ENCODE results near the gene TOR4A.

The TOR4A gene

DNA sequence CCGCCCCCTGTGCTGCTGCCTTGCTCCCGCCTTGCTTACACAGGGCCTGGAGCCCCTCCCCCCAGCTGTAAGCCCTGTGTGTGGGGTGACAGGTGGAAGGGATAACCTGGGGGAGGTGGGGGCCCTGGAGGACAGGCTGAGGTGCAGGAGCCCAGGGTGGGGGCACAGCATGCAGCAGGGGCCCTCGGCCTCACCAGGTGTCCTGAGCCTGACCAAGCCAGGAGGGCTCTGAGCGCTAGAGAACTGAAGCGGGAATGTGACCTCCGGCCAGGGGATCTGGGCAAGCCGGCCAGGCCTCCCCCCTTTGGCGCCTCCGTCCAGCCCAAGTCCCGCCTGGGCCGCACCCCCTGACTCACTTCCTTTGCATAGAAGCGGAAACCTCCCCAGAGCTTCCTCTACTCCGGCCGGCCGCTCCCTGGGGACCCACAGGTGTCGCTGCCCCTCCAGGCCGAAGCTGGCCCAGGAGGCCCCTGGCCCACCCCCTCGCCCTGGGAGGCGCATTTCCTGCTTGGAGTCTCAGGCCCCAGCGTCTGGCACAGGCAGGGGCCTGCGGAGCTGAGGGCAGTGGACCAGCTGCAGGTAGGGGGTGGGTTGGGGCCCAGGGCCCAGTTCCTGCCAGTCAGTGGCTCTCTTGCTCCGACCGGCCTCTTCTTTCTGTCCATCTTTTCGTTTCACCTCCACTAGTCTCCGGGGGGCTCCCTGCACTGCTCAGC lies at the start of gene TOR4A:
TSS of gene TOR4A (plus strand) at position 398 of the 713 bp plus-strand sequence. CDS start 964 bp downstream, outside the sequence.
- Mint-ChIP-seq H3K9me3 (no peaks in the 10 kb centered on the region), H3K27ac (peak within 1 kb of the TSS; percentile 63), H3K27me3 (no peaks in the 10 kb centered on the region), H3K4me1 (ENCODE audit: low read depth) (peaks cover 10% of the 10 kb centered on the region), H3K36me3 (ENCODE audit: low read depth) (peaks cover 4% of the 10 kb centered on the region), H3K4me3 (peak within 1 kb of the TSS; percentile 82)

DNA sequence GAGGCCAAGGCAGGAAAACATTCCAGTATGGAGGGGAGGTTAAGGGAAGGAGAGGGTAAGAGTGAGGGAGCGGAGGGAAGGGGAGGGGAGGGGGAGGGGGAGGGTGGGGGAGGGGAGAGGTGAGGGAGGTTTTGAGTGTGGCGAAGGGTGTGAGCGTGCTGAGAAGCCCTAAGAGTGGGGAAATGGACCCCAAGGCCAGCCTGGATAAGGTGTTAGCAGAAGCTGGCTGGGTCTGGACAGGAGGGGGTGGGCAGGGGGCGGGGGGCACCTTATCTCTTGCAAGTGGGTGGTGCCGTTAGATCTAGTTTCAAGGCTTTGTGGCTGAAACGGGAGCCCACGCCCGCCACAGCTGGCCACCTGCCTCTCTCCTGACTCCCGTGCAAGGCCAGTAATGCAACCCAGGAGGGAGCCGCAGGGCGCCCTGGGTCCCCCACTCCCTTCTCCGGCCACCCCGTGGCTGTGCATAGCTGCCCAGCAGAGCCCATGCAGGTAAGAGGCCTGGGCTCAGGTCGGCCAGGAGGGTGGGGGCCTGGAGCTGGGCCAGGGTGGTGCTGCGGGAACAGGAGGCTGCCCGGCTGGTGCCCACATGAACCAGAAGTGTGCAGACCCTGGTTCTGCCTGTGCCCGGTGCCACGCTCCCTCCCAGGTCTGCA lies 49.5 kb upstream of the TOR4A start:
- peaks cover 4% of the 10 kb centered on the region for H3K27me3 Mint-ChIP-seq
- peak overlapping the region; percentile 70 for H3K27ac Mint-ChIP-seq
- no peaks in the 10 kb centered on the region for H3K9me3 Mint-ChIP-seq
- no peaks in the 10 kb centered on the region for H3K36me3 Mint-ChIP-seq (ENCODE audit: low read depth)
- H3K4me3 Mint-ChIP-seq: no peak overlapping the region
- peaks cover 10% of the 10 kb centered on the region for H3K4me1 Mint-ChIP-seq (ENCODE audit: low read depth)

DNA sequence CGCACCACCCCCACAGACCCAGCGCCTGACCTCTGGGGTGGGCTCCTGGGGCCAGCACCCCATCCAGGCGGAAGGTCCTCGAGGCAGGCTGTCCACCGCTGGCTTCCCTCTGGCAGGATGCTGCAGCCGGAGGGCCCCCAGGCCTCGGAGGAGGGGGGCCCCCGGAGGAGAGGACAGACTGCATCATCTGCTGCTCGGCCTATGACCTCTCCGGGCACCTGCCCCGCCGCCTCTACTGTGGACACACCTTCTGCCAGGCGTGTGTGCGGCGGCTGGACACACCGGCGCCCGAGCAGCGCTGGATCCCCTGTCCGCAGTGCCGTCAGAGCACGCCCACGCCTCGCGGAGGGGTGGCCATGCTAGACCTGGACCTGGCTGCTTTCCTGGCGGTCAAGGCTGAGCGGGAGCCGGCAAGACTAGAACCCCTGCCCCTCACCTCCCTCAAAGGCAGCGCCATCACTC lies 49.0 kb upstream of the TOR4A start:
- Mint-ChIP-seq H3K4me3 (no peak overlapping the region), H3K27me3 (peaks cover 4% of the 10 kb centered on the region), H3K36me3 (ENCODE audit: low read depth) (no peaks in the 10 kb centered on the region), H3K27ac (no peak overlapping the region), H3K4me1 (ENCODE audit: low read depth) (peaks cover 10% of the 10 kb centered on the region), H3K9me3 (no peaks in the 10 kb centered on the region)

DNA sequence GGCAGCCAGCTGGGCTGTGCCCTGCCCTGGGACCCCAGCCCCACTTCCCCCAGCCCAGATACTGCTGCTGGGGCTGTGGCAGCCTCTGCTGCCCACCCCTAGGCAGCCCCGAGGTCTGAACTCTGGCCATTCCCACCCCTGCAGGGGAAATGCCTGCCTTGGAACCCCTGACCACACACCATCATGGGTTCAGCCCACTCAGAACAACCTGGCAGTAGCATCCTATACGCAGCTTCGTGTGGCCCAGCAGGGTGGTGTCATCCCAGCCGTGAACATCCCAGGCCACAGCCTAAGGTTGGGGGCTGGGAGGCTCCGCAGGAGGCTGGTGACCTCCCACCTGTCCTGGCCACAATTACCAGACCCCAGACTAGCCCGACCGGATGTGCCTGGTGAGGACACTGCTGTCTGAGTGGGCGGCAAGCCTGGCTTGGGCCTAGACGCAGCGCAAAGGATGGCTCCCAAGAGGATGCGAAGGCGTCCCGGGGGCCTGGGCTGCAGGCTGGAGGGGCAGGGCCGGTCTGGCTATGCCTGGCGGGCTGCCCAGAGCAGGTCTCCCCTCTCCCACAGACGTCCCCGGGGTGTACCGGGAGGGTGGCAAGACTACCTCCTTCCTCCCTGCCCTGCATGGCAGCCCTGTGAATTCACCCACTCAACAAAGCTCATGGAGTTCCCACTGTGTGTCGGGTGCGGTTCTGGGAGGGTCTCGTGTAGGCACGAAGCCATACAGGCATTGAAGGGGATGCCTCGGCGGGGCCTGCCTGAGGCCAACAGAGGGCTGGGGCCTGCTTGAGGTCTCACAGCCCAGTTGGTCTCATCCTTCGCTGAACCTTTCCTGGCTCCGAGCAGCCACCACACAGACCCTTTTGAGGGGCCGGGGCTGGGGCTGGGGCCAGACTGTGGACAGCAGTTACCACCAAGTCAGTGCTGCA lies 48.3 kb upstream of the TOR4A start:
- H3K27me3 Mint-ChIP-seq: peaks cover 4% of the 10 kb centered on the region
- H3K9me3 Mint-ChIP-seq: no peaks in the 10 kb centered on the region
- H3K36me3 Mint-ChIP-seq (ENCODE audit: low read depth): no peaks in the 10 kb centered on the region
- H3K4me3 Mint-ChIP-seq: no peak overlapping the region
- H3K4me1 Mint-ChIP-seq (ENCODE audit: low read depth): peaks cover 4% of the 10 kb centered on the region
- no peak overlapping the region for H3K27ac Mint-ChIP-seq

DNA sequence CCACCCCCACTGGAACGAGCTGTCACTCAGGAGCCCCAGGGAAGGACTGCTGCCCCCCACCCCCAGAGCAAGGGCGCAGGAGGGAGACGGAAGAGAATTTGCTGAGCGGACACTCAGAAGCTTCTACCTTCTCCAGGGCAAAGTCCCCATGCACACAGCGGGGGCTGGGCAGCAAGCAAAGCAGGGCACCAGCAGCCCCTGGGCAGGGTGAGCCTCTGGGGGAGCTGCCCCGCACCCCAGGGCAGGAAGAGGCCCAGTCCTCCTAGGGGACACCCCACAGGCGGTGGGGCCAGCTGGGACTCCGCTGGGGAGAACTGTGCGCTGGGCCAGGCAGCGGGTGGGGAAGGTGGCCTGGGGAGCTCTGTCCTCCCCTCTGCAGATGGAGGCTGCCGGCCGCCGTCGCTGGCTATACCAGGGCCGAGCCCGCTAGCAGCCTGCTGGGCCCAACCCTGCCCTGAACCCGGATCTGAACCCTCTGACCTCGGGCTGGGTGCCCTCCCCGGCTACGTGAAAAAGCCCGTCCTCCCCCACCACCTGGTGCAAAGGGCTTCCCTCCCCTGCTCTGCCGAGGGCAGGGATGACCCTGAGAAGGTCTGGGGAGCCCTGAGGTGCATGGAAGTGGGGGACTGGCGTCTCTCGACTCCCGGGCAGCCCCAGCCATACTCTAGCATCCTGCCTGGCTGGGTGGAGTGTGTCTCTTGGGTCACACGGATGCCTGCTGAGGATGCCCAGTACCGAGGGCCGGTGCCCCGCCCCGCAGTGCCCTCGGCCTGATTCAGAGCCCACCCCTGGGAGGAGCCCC lies 47.4 kb upstream of the TOR4A start:
- H3K4me3 Mint-ChIP-seq: no peak overlapping the region
- H3K36me3 Mint-ChIP-seq (ENCODE audit: low read depth): no peaks in the 10 kb centered on the region
- H3K27me3 Mint-ChIP-seq: peaks cover 4% of the 10 kb centered on the region
- no peak overlapping the region for H3K27ac Mint-ChIP-seq
- peaks cover 4% of the 10 kb centered on the region for H3K4me1 Mint-ChIP-seq (ENCODE audit: low read depth)
- no peaks in the 10 kb centered on the region for H3K9me3 Mint-ChIP-seq

DNA sequence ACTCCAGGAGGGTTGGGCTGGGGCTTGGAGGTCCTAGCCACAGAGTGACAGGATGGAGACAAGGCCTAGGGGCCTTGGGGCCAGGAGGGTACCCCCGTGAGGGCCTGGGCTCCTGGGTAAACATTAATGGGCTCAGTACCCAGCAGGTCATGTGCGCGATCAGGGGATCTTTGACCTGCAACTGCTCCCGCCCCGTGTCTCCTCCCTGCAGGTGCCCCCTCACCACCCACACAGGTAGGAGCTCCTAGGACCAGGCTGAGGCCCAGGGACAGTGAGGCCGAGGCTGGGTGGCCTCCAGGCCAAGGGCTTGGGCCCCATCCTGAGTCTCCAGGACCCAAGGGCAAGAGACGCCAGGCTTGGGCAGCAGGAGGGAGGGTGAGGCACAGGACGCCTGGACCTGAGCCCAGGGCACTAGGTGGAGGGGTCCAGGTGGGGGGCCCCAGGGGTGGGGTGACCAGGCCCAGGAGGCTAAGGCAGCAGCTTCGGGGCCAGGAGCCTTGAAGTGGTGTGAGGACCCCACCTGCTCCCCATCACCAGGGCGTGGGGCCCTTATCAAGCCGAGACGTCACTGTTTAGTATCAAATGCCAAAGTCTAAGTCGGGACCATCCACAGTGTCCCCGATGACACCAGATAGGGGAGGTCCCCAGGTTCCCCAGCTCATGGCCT lies 46.7 kb upstream of the TOR4A start, which contains the start of gene SLC34A3:
TSS of gene SLC34A3 (plus strand) at position 197 of the 667 bp plus-strand sequence. CDS start 802 bp downstream, outside the sequence.
- Mint-ChIP-seq H3K4me3 (no peak within 1 kb of the TSS), H3K4me1 (ENCODE audit: low read depth) (peaks cover 4% of the 10 kb centered on the region), H3K27ac (no peak within 1 kb of the TSS), H3K9me3 (no peaks in the 10 kb centered on the region), H3K36me3 (ENCODE audit: low read depth) (no peaks in the 10 kb centered on the region), H3K27me3 (peaks cover 4% of the 10 kb centered on the region)

DNA sequence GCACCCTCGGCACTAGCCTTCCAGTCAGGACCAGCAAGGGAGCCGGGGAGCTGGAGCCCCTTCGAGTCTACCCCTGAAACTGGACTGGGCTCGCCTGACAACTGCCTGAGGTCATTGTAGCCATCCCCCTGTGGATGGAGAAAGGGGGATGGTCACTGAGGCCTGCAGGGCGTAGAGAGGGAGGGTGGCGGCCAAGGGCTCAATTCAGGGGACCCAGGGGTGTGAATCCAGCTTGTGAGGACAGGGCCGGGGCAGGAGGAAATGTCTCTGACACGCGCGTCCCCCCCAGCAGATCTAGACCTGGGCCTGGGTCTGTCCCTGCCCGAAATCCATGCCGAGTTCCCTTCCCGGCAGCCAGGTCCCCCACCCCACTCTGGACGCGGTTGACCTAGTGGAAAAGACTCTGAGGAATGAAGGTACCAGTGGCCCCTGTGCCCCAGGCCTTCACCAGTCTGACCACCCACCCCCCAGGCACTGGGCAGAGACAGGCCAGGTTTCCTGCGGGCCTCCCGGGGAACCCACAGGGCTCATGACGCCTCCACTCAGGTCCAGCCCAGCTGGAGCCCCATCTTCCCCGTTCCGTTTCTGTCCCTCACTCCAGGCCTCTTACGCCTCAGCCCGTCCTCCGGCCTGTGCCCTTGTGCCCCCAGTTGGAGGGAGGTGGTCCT lies 46.0 kb upstream of the TOR4A start:
- no peak overlapping the region for H3K27ac Mint-ChIP-seq

DNA sequence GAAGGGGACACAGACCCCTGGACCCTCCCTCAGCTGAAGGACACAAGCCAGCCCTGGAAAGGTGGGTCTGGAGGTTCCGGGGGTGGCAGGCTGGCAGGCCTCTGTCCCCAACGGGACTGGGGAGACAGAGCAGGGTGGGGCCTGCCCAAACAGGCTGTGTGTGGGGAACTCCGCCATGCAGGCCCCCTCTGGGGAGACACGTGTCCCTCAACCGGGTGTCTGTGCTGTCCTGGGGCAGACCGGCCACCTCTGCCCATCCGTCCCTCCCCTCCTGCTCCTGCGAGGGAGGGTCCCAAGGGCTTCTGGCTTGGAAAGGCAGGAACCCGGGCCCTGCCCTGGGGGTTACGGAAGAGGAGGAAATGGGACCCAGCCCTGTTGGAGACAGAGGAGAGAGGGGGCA lies 45.4 kb upstream of the TOR4A start:
- Mint-ChIP-seq H3K9me3 (no peaks in the 10 kb centered on the region), H3K27me3 (peaks cover 4% of the 10 kb centered on the region), H3K27ac (no peak overlapping the region), H3K4me3 (no peak overlapping the region), H3K36me3 (ENCODE audit: low read depth) (no peaks in the 10 kb centered on the region), H3K4me1 (ENCODE audit: low read depth) (peaks cover 4% of the 10 kb centered on the region)

More for the DNA sequence above, 46.0 kb upstream of the TOR4A start:
- peaks cover 4% of the 10 kb centered on the region for H3K27me3 Mint-ChIP-seq
- no peaks in the 10 kb centered on the region for H3K36me3 Mint-ChIP-seq (ENCODE audit: low read depth)
- no peak overlapping the region for H3K4me3 Mint-ChIP-seq
- H3K9me3 Mint-ChIP-seq: no peaks in the 10 kb centered on the region
- H3K4me1 Mint-ChIP-seq (ENCODE audit: low read depth): peaks cover 4% of the 10 kb centered on the region

DNA sequence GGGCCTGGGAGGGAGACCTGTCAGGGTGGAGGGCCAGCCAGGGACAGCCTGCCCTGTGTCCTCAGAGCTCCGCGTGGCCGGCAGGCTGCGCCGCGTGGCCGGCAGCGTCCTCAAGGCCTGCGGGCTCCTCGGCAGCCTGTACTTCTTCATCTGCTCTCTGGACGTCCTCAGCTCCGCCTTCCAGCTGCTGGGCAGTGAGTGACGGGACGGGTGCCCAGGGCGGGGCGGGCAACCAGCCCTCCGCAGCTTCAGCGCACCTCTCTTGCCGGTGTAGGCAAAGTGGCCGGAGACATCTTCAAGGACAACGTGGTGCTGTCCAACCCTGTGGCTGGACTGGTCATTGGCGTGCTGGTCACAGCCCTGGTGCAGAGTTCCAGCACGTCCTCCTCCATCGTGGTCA lies 45.0 kb upstream of the TOR4A start:
- Mint-ChIP-seq H3K27ac (no peak overlapping the region), H3K36me3 (ENCODE audit: low read depth) (no peaks in the 10 kb centered on the region), H3K4me3 (no peak overlapping the region), H3K9me3 (no peaks in the 10 kb centered on the region), H3K4me1 (ENCODE audit: low read depth) (peaks cover 5% of the 10 kb centered on the region), H3K27me3 (peaks cover 3% of the 10 kb centered on the region)

DNA sequence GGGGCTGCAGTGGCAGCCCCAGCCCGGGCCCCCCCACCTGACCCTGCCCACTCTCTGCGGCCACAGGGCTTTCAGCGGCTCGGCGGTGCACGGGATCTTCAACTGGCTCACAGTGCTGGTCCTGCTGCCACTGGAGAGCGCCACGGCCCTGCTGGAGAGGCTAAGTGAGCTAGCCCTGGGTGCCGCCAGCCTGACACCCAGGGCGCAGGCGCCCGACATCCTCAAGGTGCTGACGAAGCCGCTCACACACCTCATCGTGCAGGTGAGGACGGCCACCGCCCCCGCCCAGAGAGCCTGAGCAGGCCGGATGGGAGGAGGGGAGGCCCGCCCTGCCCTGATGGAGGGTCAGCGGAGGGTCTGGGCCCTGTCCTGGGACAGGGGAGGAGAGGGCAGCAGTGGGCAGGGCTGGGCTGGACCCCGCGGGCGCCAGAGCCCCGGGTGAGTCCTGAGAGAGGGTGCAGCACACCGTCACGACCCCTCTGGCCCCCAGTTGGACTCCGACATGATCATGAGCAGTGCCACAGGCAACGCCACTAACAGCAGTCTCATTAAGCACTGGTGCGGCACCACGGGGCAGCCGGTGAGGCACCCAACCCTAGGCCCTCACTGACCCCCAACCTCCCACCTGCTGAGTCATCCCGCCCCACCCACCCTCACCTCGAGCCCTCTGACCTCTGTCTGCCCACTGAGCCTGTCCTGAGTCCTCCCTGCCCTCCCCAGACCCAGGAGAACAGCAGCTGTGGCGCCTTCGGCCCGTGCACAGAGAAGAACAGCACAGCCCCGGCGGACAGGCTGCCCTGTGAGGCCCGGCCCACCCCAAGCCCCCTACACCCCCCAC lies 44.2 kb upstream of the TOR4A start:
- Mint-ChIP-seq H3K27me3 (no peaks in the 10 kb centered on the region), H3K9me3 (no peaks in the 10 kb centered on the region), H3K27ac (no peak overlapping the region), H3K36me3 (ENCODE audit: low read depth) (no peaks in the 10 kb centered on the region), H3K4me3 (no peak overlapping the region), H3K4me1 (ENCODE audit: low read depth) (peaks cover 8% of the 10 kb centered on the region)

DNA sequence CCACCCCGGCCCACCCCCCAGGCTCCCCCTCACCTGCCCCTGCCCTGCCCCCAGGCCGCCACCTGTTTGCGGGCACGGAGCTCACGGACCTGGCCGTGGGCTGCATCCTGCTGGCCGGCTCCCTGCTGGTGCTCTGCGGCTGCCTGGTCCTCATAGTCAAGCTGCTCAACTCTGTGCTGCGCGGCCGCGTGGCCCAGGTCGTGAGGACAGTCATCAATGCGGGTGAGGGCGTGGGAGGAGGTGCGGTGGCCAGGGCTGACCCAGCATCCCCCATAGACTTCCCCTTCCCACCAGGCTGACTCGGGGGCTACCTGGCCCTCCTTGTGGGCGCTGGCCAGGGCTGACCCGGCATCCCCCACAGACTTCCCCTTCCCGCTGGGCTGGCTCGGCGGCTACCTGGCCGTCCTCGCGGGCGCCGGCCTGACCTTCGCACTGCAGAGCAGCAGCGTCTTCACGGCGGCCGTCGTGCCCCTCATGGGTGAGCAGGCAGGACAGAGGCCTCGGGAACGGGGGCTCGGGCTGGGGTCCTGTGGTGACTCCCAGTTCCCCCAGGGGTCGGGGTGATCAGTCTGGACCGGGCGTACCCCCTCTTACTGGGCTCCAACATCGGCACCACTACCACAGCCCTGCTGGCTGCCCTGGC lies 43.4 kb upstream of the TOR4A start:
- Mint-ChIP-seq H3K36me3 (ENCODE audit: low read depth) (no peaks in the 10 kb centered on the region), H3K4me1 (ENCODE audit: low read depth) (peaks cover 15% of the 10 kb centered on the region), H3K27ac (no peak overlapping the region), H3K4me3 (no peak overlapping the region), H3K27me3 (no peaks in the 10 kb centered on the region), H3K9me3 (no peaks in the 10 kb centered on the region)

DNA sequence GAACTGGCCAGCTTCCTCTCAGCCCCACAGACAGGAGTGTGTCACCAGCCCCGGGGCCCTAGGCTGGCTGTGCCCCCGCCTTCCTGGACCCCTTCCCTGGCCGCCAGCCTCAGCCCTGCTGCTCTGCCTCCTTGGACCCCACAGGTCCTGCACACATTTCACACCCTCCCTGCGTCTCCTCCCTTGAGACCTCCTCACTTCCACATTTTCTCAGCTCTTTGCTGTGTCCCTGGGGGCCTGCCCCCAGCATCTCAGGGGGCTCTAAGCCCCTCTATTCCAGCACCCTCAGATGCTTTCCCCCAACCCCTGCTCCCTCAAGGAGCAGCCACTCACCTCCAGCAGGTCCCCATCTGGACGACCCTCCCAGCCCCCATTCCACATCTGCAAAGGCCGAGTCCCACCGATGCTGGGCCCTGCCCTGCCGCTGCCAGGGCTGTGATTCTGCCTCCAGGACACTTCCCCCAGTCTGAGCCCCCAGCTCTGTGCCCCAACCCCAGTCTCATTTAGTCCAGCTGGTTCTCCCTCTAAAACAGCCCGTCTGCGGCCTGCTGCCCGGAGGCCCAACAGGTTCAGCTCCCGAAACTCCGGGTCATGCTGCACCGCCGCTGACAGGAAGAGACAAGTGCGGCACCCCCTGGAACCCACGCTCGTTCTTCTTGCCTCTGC lies 42.6 kb upstream of the TOR4A start:
- H3K4me1 Mint-ChIP-seq (ENCODE audit: low read depth): peaks cover 20% of the 10 kb centered on the region
- H3K36me3 Mint-ChIP-seq (ENCODE audit: low read depth): no peaks in the 10 kb centered on the region
- H3K27me3 Mint-ChIP-seq: no peaks in the 10 kb centered on the region
- H3K27ac Mint-ChIP-seq: no peak overlapping the region
- H3K9me3 Mint-ChIP-seq: no peaks in the 10 kb centered on the region
- H3K4me3 Mint-ChIP-seq: no peak overlapping the region

All from stimulated activated naive CD8-positive, alpha-beta T cell treated with anti-CD3 and anti-CD28 coated beads, Interleukin-15, Interleukin-2, amounts not matched to agents 100 ng/mL and 50 ng/mL, for 24 hours (primary cell).